ENCODE results near the gene UBASH3A. TPM values are rescaled to one million over a fixed set of nuclear protein-coding genes. Genes with fewer than 3 reads are reported as not detected.
A peak's percentile ranks its signal among the peaks of the same experiment; 100 is the strongest.

UBASH3A gene
- polyA plus RNA-seq, 3 donors, result not detected

DNA sequence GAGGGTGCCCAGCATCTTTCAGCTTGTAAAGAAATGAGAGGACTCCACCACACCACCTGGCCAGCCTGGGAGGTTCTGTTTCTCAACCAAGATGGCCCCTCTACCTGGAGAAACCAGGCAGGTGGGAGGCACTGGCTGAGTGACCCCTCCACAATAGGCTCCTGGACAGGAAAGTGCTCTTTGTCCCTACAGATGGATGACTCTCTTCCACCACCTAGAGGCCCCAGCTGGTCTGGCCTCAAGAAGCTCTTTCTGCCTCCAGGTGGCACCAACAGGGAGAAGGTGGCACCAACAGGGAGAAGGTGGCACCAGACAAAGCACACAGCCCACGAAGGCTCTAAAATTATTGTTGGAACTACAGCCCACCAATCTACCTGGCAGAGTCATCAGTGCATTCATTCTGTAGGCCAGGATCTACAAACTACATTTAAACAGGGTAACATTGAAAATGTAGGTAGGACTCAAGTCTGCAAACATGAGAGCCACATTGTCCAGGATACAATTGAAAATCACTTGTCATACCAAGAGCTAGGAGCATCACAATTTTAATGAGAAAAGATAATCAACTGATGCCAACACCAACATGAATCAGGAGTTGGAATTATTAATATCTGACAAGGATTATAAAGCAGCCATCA is 22.2 kb upstream of the UBASH3A start:
- Mint-ChIP-seq H3K36me3 (no peaks in the 10 kb centered on the region), H3K4me3 (no peak overlapping the region), H3K27ac (no peak overlapping the region), H3K4me1 (peaks cover 39% of the 10 kb centered on the region), H3K27me3 (ENCODE audit: low read depth in 3 of 3) (peaks cover 1 to 2% (median 2%) of the 10 kb centered on the region in 3 donors), H3K9me3 (peaks cover 11 to 20% (median 15%) of the 10 kb centered on the region in 7 donors)
- Histone ChIP-seq H3K9me3 (replicated peaks in 1 of 2; ENCODE audit: control insufficient read depth in 1 of 2, insufficient read depth in 1 of 2, low read length in 2 of 2) (peaks cover 19 to 29% of the 10 kb centered on the region in 2 donors), H3K9ac (ENCODE audit: insufficient read depth, low read length, poor library complexity, severe bottlenecking) (no peak overlapping the region), H3K4me2 (replicated peaks; ENCODE audit: extremely low read depth, low read length, poor library complexity, severe bottlenecking) (no peak overlapping the region), H3K27me3 (ENCODE audit: control insufficient read depth in 2 of 2, insufficient read depth in 2 of 2, low read length in 2 of 2) (no peaks in the 10 kb centered on the region), H3K4me3 (replicated peaks in 1 of 3; ENCODE audit: low read depth in 2 of 3, low read length in 3 of 3) (no peak overlapping the region), H3K36me3 (replicated peaks in 1 of 2; ENCODE audit: control insufficient read depth in 1 of 2, insufficient read depth in 2 of 2, low read length in 2 of 2) (no peaks in the 10 kb centered on the region), H3K4me1 (ENCODE audit: control insufficient read depth in 1 of 2, insufficient read depth in 2 of 2, low read length in 2 of 2) (peaks cover 10 to 21% of the 10 kb centered on the region in 2 donors), H3K79me2 (ENCODE audit: insufficient read depth, low read length) (no peaks in the 10 kb centered on the region), H3K27ac (ENCODE audit: low read depth in 1 of 2, low read length in 2 of 2) (no peak overlapping the region), H4K20me1 (ENCODE audit: insufficient read depth, low read length) (no peaks in the 10 kb centered on the region), H2AFZ (ENCODE audit: insufficient read depth, low read depth, low read length, poor library complexity, severe bottlenecking) (no peak overlapping the region)
- DNase-seq, result peak; percentile 10 to 15 (median 14)
- intact Hi-C loops (cut with micrococcal nuclease), result loop anchor here in 1 of 2 donors (5.0 kb wide), 1 partner anchor 66 kb away; no protein-coding TSS in a partner anchor
- TF ChIP-seq, protein P1, sequence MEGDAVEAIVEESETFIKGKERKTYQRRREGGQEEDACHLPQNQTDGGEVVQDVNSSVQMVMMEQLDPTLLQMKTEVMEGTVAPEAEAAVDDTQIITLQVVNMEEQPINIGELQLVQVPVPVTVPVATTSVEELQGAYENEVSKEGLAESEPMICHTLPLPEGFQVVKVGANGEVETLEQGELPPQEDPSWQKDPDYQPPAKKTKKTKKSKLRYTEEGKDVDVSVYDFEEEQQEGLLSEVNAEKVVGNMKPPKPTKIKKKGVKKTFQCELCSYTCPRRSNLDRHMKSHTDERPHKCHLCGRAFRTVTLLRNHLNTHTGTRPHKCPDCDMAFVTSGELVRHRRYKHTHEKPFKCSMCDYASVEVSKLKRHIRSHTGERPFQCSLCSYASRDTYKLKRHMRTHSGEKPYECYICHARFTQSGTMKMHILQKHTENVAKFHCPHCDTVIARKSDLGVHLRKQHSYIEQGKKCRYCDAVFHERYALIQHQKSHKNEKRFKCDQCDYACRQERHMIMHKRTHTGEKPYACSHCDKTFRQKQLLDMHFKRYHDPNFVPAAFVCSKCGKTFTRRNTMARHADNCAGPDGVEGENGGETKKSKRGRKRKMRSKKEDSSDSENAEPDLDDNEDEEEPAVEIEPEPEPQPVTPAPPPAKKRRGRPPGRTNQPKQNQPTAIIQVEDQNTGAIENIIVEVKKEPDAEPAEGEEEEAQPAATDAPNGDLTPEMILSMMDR (IDR thresholded peaks at IDR 0.05), result peak; percentile 56
- no CpG with 5 or more reads among the region's 1 CpG for WGBS (ENCODE audit: insufficient coverage)

DNA sequence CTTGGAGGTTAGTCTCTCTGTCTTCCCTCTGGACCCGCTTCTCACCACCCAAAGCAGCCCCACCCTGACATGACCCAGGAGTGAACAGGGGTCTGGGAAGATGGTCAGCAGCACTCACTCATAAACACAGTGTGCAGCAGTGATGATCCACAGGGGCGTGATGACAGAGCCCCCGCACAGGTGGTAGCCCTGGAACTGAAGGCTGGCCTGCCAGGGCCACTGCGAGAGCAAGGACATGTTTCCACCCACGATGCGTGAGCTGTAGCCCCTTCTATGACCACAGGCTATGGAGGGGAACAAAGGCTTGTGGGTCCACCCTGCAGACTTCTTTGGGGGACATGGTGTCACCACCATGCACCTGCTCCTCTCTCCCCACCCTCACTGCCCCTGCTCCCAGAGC is 20.8 kb upstream of the UBASH3A start:
- Mint-ChIP-seq H3K9me3 (peaks cover 11 to 20% (median 15%) of the 10 kb centered on the region in 7 donors), H3K4me1 (peaks cover 52% of the 10 kb centered on the region), H3K27ac (no peak overlapping the region), H3K27me3 (ENCODE audit: low read depth in 3 of 3) (peaks cover 0 to 8% (median 4%) of the 10 kb centered on the region in 3 donors), H3K4me3 (no peak overlapping the region), H3K36me3 (no peaks in the 10 kb centered on the region)
- no peak for DNase-seq
- H3K4me2 ChIP-seq (replicated peaks; ENCODE audit: extremely low read depth, low read length, poor library complexity, severe bottlenecking), result no peak overlapping the region
- TF ChIP-seq, protein P1 (IDR thresholded peaks at IDR 0.05), result no peak
- H2AFZ ChIP-seq (ENCODE audit: insufficient read depth, low read depth, low read length, poor library complexity, severe bottlenecking), result no peak overlapping the region
- H3K79me2 ChIP-seq (ENCODE audit: insufficient read depth, low read length), result no peaks in the 10 kb centered on the region
- WGBS (ENCODE audit: insufficient coverage), result 96% methylated on average over 4 of the region's 6 CpGs
- no peaks in the 10 kb centered on the region for H4K20me1 ChIP-seq (ENCODE audit: insufficient read depth, low read length)
- H3K36me3 ChIP-seq (replicated peaks in 1 of 2; ENCODE audit: control insufficient read depth in 1 of 2, insufficient read depth in 2 of 2, low read length in 2 of 2), result no peaks in the 10 kb centered on the region
- H3K9ac ChIP-seq (ENCODE audit: insufficient read depth, low read length, poor library complexity, severe bottlenecking), result no peak overlapping the region
- H3K27me3 ChIP-seq (ENCODE audit: control insufficient read depth in 2 of 2, insufficient read depth in 2 of 2, low read length in 2 of 2), result no peaks in the 10 kb centered on the region
- intact Hi-C loops (cut with micrococcal nuclease), result loop anchor here in 1 of 2 donors (5.0 kb wide), 1 partner anchor 64 kb away; no protein-coding TSS in a partner anchor
- H3K9me3 ChIP-seq (replicated peaks in 1 of 2; ENCODE audit: control insufficient read depth in 1 of 2, insufficient read depth in 1 of 2, low read length in 2 of 2), result peaks cover 19 to 29% of the 10 kb centered on the region in 2 donors
- peaks cover 20 to 35% of the 10 kb centered on the region in 2 donors for H3K4me1 ChIP-seq (ENCODE audit: control insufficient read depth in 1 of 2, insufficient read depth in 2 of 2, low read length in 2 of 2)
- no peak overlapping the region for H3K27ac ChIP-seq (ENCODE audit: low read depth in 1 of 2, low read length in 2 of 2)
- no peak overlapping the region for H3K4me3 ChIP-seq (replicated peaks in 1 of 3; ENCODE audit: low read depth in 2 of 3, low read length in 3 of 3)
